Panc1 (cell line): ENCODE measurements around the gene SULT1E1. TPM values are rescaled to one million over a fixed set of nuclear protein-coding genes. Genes with fewer than 3 reads are reported as not detected.

Experiments used
- ATAC-seq: fragments of 200-7000 bp; cut with Tn5 transposase; 2 replicates; pipeline ENCODE4 v1.9.1; 2020; ENCODE audit warnings: mild to moderate bottlenecking, moderate library complexity
- BruUV-seq: library from RNA; stranded (reverse); fragments of 400-500 nt; replicated peaks from 2 replicates; lab custom pipeline; 2021; lab: Mats Ljungman, UMichigan
- CTCF ChIA-PET: fragments of 300-600 bp; sonication (Branson Sonifier 250); formaldehyde crosslinking; loops from one replicate; lab custom pipeline; 2022; ENCODE audit warnings: antibody characterized with exemption; lab: Charles Lee
- POLR2A ChIA-PET: fragments of 300-600 bp; sonication (Branson Sonifier 250); formaldehyde crosslinking; loops from one replicate; lab custom pipeline; 2022; ENCODE audit warnings: antibody characterized with exemption; lab: Charles Lee
- DNase-seq: peaks from one replicate; pipeline ENCODE4 v3.0.0-alpha.2; 2010; ENCODE audit warnings: low read depth, low spot score
- H3K27ac ChIP-seq: 2 replicates; pipeline ENCODE4 v1.5.1; 2011; ENCODE audit warnings: mild to moderate bottlenecking, low read length, inconsistent platforms
- H3K27me3 ChIP-seq: fragments of 200-500 bp; sonication (Bioruptor generic); 2 replicates; pipeline ENCODE4 v1.6.0; 2014; ENCODE audit warnings: low read length, inconsistent platforms; ENCODE audit not compliant: control insufficient read depth, insufficient read depth
- H3K36me3 ChIP-seq: fragments of 200-500 bp; sonication (Bioruptor generic); 2 replicates; pipeline ENCODE4 v1.5.1; 2014; ENCODE audit warnings: inconsistent platforms, mild to moderate bottlenecking, low read length, moderate library complexity; ENCODE audit not compliant: control insufficient read depth, insufficient read depth
- H3K4me1 ChIP-seq: 2 replicates; pipeline ENCODE4 v1.5.1; 2011; ENCODE audit warnings: inconsistent platforms, mild to moderate bottlenecking, low read length, moderate library complexity; ENCODE audit not compliant: control insufficient read depth, insufficient read depth
- H3K4me3 ChIP-seq, 2 experiments: 2 replicates each; pipeline ENCODE4 v1.5.1; 2011 to 2012; ENCODE audit warnings: low read depth in 2 of 2, low read length in 2 of 2, mild to moderate bottlenecking in 2 of 2, inconsistent platforms in 1 of 2, moderate library complexity in 1 of 2
- H3K9me3 ChIP-seq: fragments of 200-500 bp; sonication (Bioruptor generic); 2 replicates; pipeline ENCODE4 v1.5.1; 2014; ENCODE audit warnings: low read depth, mild to moderate bottlenecking, inconsistent platforms, low read length, moderate library complexity; ENCODE audit not compliant: control insufficient read depth, insufficient read depth
- POLR2AphosphoS5 ChIP-seq: IDR thresholded peaks from 2 replicates; pipeline ENCODE4 v1.6.1; 2012; ENCODE audit warnings: mild to moderate bottlenecking, low read depth, low read length, moderate library complexity
- SIN3A ChIP-seq: IDR thresholded peaks from 2 replicates; pipeline ENCODE4 v1.6.1; 2012; ENCODE audit warnings: low read depth, mild to moderate bottlenecking, low read length, moderate library complexity, borderline replicate concordance; ENCODE audit not compliant: insufficient read depth
- TCF7L2 ChIP-seq: IDR thresholded peaks from 2 replicates; pipeline ENCODE4 v1.6.1; 2011; ENCODE audit warnings: mild to moderate bottlenecking, low read depth, low read length, inconsistent platforms
- in situ Hi-C: cut with HindIII; loops from 2 replicates; pipeline ENCODE4 v1.10.0; 2016; ENCODE audit warnings: low sequenced_read_pairs, low pct_unique_long_range_greater_than_20kb
- intact Hi-C: fragments of 100-400 bp; cut with micrococcal nuclease; formaldehyde crosslinking; loops from one replicate; pipeline ENCODE4 v1.10.0; 2022; ENCODE audit not compliant: unreplicated experiment
- total RNA-seq: library from RNA; stranded (reverse); gene quantifications from one replicate; pipeline ENCODE4 v1.2.1, GENCODE V29; 2021; ENCODE audit not compliant: unreplicated experiment
- TF ChIP-seq, protein P1 (sequence below), 2 experiments: IDR thresholded peaks; 2 replicates each; pipeline ENCODE4 v1.6.1; 2011 to 2012; ENCODE audit warnings: low read depth in 2 of 2, control low read depth in 1 of 2, low read length in 1 of 2, mild to moderate bottlenecking in 1 of 2, moderate library complexity in 1 of 2; ENCODE audit not compliant: insufficient read depth in 1 of 2
- TF ChIP-seq, protein P2 (sequence below): fragments of 450-650 bp; IDR thresholded peaks from 2 replicates; pipeline ENCODE4 v1.5.1; 2017; ENCODE audit warnings: mild to moderate bottlenecking

The SULT1E1 gene
- total RNA-seq, 1 experiment from 2014 or later = not detected

DNA sequence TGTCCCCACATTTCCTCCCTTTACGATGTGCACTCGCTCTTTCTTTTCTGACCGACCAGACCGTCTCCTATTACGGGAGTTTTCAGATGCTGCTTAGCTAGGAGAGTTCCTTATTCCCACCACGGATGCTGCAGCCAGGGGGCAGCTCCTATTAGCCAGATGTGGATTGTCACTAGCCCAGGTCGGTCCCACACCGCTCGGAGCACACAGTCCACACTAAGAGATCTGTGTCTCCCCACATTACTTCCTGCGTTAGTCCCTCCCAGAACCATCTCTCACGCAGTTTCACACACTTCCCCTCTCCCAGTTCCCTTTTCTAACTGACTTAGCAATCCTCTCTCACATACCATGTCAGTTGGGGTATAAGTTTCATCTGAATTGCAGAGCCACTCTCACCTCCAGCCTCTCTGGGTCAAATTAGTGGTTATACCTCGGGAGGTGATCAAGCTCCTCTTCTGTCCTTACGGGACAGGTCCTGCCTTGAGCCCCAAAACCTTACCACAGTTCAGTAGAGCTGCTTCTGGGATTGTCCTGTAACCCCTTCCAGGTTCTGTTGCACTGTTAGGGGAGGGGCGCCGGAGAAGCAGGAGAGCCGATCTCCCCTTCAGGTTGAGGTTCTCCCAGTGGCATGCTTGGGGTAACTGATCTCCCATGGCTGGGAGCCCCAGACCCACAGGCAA, 28.2 kb downstream of the SULT1E1 start:
- no peak for ATAC-seq
- H3K36me3 ChIP-seq = no peaks in the 10 kb centered on the region
- no peak for TF ChIP-seq POLR2AphosphoS5
- TF ChIP-seq, protein P1, sequence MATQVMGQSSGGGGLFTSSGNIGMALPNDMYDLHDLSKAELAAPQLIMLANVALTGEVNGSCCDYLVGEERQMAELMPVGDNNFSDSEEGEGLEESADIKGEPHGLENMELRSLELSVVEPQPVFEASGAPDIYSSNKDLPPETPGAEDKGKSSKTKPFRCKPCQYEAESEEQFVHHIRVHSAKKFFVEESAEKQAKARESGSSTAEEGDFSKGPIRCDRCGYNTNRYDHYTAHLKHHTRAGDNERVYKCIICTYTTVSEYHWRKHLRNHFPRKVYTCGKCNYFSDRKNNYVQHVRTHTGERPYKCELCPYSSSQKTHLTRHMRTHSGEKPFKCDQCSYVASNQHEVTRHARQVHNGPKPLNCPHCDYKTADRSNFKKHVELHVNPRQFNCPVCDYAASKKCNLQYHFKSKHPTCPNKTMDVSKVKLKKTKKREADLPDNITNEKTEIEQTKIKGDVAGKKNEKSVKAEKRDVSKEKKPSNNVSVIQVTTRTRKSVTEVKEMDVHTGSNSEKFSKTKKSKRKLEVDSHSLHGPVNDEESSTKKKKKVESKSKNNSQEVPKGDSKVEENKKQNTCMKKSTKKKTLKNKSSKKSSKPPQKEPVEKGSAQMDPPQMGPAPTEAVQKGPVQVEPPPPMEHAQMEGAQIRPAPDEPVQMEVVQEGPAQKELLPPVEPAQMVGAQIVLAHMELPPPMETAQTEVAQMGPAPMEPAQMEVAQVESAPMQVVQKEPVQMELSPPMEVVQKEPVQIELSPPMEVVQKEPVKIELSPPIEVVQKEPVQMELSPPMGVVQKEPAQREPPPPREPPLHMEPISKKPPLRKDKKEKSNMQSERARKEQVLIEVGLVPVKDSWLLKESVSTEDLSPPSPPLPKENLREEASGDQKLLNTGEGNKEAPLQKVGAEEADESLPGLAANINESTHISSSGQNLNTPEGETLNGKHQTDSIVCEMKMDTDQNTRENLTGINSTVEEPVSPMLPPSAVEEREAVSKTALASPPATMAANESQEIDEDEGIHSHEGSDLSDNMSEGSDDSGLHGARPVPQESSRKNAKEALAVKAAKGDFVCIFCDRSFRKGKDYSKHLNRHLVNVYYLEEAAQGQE (IDR thresholded peaks at IDR 0.05; ENCODE audit: insufficient read depth in 1 of 2, low read depth in 2 of 2, low read length in 1 of 2) = no peak
- TF ChIP-seq TCF7L2 = no peak
- TF ChIP-seq, protein P2, sequence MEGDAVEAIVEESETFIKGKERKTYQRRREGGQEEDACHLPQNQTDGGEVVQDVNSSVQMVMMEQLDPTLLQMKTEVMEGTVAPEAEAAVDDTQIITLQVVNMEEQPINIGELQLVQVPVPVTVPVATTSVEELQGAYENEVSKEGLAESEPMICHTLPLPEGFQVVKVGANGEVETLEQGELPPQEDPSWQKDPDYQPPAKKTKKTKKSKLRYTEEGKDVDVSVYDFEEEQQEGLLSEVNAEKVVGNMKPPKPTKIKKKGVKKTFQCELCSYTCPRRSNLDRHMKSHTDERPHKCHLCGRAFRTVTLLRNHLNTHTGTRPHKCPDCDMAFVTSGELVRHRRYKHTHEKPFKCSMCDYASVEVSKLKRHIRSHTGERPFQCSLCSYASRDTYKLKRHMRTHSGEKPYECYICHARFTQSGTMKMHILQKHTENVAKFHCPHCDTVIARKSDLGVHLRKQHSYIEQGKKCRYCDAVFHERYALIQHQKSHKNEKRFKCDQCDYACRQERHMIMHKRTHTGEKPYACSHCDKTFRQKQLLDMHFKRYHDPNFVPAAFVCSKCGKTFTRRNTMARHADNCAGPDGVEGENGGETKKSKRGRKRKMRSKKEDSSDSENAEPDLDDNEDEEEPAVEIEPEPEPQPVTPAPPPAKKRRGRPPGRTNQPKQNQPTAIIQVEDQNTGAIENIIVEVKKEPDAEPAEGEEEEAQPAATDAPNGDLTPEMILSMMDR = no peak
- TF ChIP-seq SIN3A = no peak
- CTCF ChIA-PET = no interaction called here
- in situ Hi-C loops = no loop called here
- H3K27ac ChIP-seq = no peak overlapping the region
- no peak overlapping the region for H3K4me3 ChIP-seq
- no peak for DNase-seq
- H3K27me3 ChIP-seq = no peaks in the 10 kb centered on the region
- POLR2A ChIA-PET = no interaction called here
- no peaks in the 10 kb centered on the region for H3K9me3 ChIP-seq
- no TSS peak for BruUV-seq
- no peaks in the 10 kb centered on the region for H3K4me1 ChIP-seq
- intact Hi-C loops = no loop called here

DNA sequence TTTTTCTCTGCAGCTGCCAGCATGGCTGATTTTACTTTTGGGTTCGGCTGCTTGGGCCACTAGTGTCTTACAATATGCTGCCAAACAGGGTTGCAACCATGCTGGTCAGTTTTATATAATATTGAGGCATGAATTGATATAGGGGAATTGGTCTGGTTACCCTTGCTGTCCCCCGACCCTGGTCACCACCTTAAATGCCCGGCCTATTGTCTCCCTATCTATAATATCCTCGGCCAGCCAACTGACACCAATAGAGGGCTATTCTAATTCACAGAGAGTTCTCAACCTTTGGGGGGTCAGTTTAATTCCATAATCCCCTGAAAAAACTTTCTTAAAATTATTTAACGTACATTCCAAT, 28.7 kb downstream of the SULT1E1 start:
- DNase-seq (no peak), ATAC-seq (no peak)
- intact Hi-C loops = no loop called here
- ChIA-PET POLR2A (no interaction called here), CTCF (no interaction called here)
- H3K4me3 ChIP-seq = no peak overlapping the region
- no TSS peak for BruUV-seq
- no peak for TF ChIP-seq POLR2AphosphoS5
- H3K36me3 ChIP-seq = no peaks in the 10 kb centered on the region
- H3K27me3 ChIP-seq = no peaks in the 10 kb centered on the region
- no peak overlapping the region for H3K27ac ChIP-seq
- no peaks in the 10 kb centered on the region for H3K9me3 ChIP-seq
- H3K4me1 ChIP-seq = no peaks in the 10 kb centered on the region
- in situ Hi-C loops = no loop called here

DNA sequence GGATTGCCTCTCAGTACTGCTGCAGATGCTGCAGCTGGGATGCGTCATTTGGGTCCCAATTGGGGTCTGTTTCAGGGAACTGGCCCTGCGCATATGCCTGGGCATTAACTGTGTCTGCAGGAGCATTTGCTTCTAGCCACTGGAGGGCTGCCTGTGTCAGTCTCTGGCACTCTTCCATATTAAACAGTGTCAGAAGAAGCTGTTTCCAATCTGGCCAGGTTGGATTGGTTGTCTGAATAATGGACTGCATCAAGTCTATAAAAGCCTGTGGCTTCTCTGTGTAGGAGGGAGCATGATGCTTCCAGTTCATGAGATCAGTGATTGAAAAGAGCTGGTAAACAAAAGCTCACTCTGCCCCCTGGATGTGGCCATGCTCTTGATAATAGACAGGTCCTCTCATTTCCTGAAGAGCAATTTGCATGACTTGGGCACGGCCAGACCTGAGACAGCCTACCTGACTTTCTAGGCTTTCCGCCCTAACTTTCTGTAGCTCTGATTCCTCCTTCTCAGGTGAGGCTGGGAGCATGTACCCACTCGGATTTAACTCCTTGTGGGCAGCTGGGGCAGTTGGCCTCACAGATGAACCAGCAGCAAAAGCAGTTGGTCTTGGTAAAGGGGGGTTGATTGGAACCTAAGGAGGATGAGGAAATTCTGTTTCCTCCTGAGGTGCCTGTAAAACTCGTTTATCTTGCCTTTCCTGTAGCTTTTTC, 29.2 kb downstream of the SULT1E1 start:
- in situ Hi-C loops (no loop called here), intact Hi-C loops (no loop called here)
- POLR2A ChIA-PET = no interaction called here
- ATAC-seq = no peak
- Histone ChIP-seq H3K4me1 (no peaks in the 10 kb centered on the region), H3K9me3 (no peaks in the 10 kb centered on the region), H3K36me3 (no peaks in the 10 kb centered on the region), H3K4me3 (no peak overlapping the region), H3K27me3 (no peaks in the 10 kb centered on the region), H3K27ac (no peak overlapping the region)
- no peak for TF ChIP-seq SIN3A
- no peak for TF ChIP-seq TCF7L2
- TF ChIP-seq POLR2AphosphoS5 = no peak
- TF ChIP-seq, protein P1 (IDR thresholded peaks at IDR 0.05; ENCODE audit: insufficient read depth in 1 of 2, low read depth in 2 of 2, low read length in 1 of 2) = no peak
- TF ChIP-seq, protein P2 = no peak
- no peak for DNase-seq
- CTCF ChIA-PET = no interaction called here
- no TSS peak for BruUV-seq
